D721Med (cell line): Measurements from ENCODE around the gene TESK2.

Source experiments
- DNase-seq: peaks from one replicate; pipeline ENCODE4 v3.0.0; 2011; ENCODE audit warnings: low spot score; ENCODE audit not compliant: insufficient read length
- FAIRE-seq: peaks from 2 replicates; lab custom pipeline; 2011; peaks lifted over from hg19 to GRCh38; lab: Jason Lieb, UNC
- TF ChIP-seq, protein P1 (sequence below): IDR thresholded peaks from 2 replicates; pipeline ENCODE4 v1.5.1; 2012; ENCODE audit warnings: mild to moderate bottlenecking, control low read depth; ENCODE audit not compliant: insufficient read depth; ENCODE audit errors: missing control alignments

The TESK2 gene

DNA sequence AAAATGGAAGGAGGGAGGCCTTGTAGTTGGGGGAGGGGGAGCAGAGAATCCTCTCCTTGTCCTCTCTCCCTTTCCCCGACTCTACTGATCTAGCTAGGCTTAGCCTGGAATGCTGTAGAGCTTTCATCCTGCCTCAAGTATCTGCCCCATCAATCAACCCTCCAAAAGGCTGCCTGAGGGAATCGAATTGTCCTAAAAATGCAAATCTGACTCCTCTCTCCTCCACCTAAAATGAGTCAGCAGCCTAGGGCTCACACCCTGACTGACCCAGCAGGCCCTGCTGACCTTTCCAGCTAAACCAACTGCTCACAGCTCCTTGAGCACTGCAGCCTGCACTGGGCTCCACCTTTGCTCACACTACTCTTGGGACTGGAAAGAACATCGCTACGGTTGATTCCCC lies 161.5 kb downstream of the TESK2 start:
- TF ChIP-seq, protein P1, sequence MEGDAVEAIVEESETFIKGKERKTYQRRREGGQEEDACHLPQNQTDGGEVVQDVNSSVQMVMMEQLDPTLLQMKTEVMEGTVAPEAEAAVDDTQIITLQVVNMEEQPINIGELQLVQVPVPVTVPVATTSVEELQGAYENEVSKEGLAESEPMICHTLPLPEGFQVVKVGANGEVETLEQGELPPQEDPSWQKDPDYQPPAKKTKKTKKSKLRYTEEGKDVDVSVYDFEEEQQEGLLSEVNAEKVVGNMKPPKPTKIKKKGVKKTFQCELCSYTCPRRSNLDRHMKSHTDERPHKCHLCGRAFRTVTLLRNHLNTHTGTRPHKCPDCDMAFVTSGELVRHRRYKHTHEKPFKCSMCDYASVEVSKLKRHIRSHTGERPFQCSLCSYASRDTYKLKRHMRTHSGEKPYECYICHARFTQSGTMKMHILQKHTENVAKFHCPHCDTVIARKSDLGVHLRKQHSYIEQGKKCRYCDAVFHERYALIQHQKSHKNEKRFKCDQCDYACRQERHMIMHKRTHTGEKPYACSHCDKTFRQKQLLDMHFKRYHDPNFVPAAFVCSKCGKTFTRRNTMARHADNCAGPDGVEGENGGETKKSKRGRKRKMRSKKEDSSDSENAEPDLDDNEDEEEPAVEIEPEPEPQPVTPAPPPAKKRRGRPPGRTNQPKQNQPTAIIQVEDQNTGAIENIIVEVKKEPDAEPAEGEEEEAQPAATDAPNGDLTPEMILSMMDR: no peak
- DNase-seq (no peak), FAIRE-seq (no peak)

DNA sequence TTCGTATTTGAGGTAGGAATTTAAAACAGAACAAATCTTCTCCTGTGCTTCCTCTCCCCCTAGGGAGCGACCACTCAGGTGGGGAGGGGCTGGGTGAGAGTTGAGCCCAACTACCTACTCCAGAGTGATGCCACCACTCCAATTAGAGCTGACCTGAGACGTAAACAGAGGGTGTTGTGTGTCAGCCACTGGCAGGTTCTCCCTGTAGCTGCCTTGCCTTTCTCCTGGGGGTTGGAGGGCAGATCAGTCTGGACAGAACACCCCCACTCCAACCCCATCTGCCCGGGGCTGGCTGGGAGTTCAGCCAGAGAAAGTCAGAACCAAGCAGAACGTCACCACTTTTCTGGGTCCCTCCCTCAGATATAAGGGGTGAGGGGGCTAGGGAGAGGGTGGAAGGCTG lies 162.3 kb downstream of the TESK2 start:
- no peak for DNase-seq
- no peak for FAIRE-seq
- TF ChIP-seq, protein P1: no peak

DNA sequence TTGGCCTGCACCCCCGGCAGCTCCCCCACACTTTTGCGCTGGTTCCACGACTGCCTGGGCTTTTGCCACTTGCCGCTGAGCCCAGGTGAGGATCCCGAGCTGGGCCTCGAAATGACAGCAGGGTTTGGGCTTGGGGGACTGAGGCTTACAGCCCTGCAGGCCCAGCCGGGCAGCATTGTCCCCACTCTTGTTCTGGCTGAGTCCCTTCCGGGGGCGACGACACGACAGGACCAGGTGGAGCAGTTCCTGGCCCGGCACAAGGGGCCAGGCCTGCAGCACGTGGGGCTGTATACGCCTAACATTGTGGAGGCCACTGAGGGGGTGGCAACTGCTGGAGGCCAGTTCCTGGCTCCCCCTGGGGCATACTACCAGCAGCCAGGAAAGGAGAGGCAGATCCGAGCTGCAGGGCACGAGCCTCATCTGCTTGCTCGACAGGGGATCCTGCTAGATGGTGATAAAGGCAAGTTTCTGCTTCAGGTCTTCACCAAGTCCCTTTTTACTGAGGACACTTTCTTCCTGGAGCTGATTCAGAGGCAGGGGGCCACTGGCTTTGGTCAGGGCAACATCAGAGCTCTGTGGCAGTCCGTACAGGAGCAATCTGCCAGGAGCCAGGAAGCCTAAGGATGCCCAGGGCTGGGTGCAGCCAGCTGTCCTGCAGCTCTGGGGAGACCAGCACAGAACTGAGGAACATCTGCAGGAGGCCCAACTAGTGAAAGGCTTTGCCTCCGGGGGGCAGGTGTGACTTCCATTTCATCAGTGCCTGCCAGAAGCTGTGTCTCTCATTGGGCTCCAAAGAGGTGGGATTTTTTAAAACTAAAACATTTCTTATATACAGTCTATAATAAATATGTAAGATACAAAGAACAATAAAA lies 163.1 kb downstream of the TESK2 start:
- no peak for DNase-seq

DNA sequence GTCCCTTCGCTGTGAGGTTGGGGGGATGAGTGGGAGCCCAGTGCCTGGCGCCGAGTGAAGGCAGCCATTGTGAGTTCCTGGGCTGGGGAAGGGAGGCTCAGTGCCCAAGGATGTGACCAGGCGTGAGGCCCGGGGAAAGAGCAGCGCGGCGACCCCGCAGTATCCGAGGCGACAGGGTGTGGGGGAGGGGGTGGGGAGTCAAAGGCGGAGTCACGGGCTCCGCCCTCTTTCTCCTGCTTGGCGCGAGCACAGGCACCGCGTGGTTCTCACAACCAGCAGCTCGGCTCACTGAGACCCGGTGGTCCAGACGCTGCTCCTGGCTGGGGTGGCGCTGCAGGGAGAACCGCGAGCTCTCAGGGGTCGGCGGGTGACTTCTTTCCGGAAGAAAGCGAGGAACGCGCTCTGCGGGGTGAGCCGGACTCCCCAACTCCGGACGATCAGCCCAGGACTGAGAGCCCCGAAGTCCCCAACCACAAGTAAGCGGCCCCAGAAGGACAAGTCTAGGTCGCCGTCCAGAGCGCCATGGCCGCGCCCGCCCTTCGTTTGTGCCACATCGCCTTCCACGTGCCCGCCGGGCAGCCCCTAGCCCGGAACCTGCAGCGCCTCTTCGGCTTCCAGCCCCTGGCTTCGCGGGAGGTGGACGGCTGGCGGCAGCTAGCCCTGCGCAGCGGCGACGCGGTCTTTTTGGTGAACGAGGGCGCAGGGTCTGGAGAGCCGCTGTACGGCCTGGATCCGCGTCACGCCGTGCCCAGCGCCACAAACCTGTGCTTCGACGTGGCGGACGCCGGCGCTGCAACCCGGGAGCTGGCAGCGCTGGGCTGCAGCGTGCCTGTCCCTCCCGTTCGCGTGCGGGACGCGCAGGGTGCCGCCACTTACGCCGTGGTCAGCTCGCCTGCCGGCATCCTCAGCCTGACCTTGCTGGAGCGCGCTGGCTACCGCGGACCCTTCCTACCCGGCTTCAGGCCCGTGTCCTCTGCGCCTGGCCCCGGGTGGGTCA lies 164.0 kb downstream of the TESK2 start, which contains the start of gene HPDL:
HPDL (plus strand) TSS at position 269 of the 997 bp plus-strand sequence; CDS start at position 523, 254 bp downstream.
- TF ChIP-seq, protein P1: peak; percentile 5

More for the DNA sequence above, 163.1 kb downstream of the TESK2 start:
- no peak for FAIRE-seq
- TF ChIP-seq, protein P1: no peak

DNA sequence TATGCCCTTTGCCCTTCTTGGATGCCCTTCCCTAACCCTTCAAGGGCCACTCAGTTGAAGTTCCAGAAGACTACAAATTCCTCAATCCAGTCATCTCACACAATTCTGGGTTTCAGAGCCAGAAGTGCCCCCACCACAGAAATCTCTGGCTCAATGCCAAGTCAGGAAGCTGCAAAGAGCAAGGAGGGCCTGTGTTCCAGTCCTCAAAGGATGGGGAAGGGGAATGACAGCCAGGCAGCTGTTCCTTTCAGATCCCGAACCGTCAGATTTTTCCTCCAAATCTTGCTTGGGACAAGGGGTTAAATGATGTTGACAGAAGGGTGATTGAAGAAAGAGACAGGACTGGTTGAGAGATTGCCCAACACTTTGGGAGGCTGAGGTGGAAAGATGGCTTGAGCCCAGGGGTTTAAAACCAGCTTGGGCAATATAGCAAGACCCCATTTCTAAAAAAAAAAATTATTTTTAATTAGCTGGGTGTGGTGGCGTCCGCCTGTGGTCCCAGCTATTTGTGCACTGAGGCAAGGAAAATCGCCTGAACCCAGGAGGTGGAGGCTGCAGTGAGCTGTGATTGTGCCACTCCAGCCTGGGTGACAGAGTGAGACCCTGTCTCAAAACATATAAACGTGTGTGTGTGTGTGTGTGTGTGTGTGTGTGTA lies 165.0 kb downstream of the TESK2 start:
- TF ChIP-seq, protein P1: no peak
- no peak for DNase-seq
- FAIRE-seq: no peak

More for the DNA sequence above, 164.0 kb downstream of the TESK2 start, which contains the start of gene HPDL:
- DNase-seq: peak; percentile 89
- no peak for FAIRE-seq

DNA sequence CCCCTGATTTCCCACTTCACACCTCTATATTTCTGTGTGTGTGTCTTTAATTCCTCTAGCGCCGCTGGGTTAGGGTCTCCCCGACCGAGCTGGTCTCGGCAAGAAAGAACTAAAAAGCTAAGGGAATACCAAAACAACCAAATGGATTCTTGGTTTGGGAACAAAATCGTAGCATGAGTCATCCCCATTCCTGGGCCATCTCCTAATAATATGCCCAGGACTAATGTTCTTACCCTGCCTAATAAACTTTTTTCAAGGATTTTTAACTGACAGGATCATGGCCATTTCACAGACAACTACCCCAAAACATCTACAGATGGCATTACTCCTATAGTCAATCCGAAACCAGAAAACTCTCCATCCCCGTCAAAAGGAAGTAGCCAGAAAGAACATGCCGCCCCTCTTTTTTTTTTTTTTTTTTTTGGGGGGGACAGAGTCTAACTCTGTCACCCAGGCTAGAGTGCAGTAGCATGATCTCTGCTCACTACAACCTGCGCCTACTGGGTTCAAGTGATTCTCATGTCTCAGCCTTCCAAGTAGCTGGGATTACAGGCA lies 168.4 kb downstream of the TESK2 start:
- TF ChIP-seq, protein P1: no peak
- FAIRE-seq: no peak
- no peak for DNase-seq
